H1 (cell line): ENCODE measurements around the gene MAP4. TPM values are rescaled to one million over a fixed set of nuclear protein-coding genes. Genes with fewer than 3 reads are reported as not detected.

Experiments
- CTCF ChIA-PET: fragments of 300-600 bp; sonication (Branson Sonifier 250); formaldehyde crosslinking; loops from one replicate; lab custom pipeline; 2021; ENCODE audit not compliant: partially characterized antibody; lab: Charles Lee
- POLR2A ChIA-PET: fragments of 300-600 bp; sonication (Branson Sonifier 250); formaldehyde crosslinking; loops from one replicate; lab custom pipeline; 2021; ENCODE audit warnings: inconsistent platforms; ENCODE audit not compliant: partially characterized antibody; lab: Charles Lee
- DNase-seq, 2 experiments: peaks; one replicate each; pipeline versions ENCODE4 v3.0.0 to v3.0.0-alpha.2; 2010 to 2022; ENCODE audit warnings: low spot score in 2 of 2, low read depth in 1 of 2, mixed read lengths in 1 of 2
- FAIRE-seq: peaks from 2 replicates; lab custom pipeline; 2011; peaks lifted over from hg19 to GRCh38; lab: Jason Lieb, UNC
- H2AFZ ChIP-seq: 2 replicates; pipeline ENCODE4 v1.8.1; 2012; ENCODE audit warnings: low read length, inconsistent platforms
- H2AK5ac ChIP-seq: 2 replicates; pipeline ENCODE4 v1.6.1; 2013; ENCODE audit warnings: low read depth, low read length
- H2BK120ac ChIP-seq: replicated peaks from 2 replicates; pipeline ENCODE3; 2013; ENCODE audit warnings: low read depth, low read length, inconsistent platforms
- H2BK12ac ChIP-seq: 2 replicates; pipeline ENCODE4 v1.6.1; 2013; ENCODE audit warnings: low read depth, low read length
- H2BK15ac ChIP-seq: 2 replicates; pipeline ENCODE4 v1.6.1; 2013; ENCODE audit warnings: low read length
- H2BK20ac ChIP-seq: 2 replicates; pipeline ENCODE4 v1.6.1; 2013; ENCODE audit warnings: low read length
- H2BK5ac ChIP-seq: 2 replicates; pipeline ENCODE4 v1.6.1; 2013; ENCODE audit warnings: low read depth, low read length
- H3K14ac ChIP-seq: 2 replicates; pipeline ENCODE4 v1.6.1; 2013; ENCODE audit warnings: inconsistent platforms; ENCODE audit not compliant: insufficient read length
- H3K18ac ChIP-seq: 2 replicates; pipeline ENCODE4 v1.6.1; 2013; ENCODE audit warnings: low read length; ENCODE audit errors: extremely low read depth
- H3K23ac ChIP-seq: 2 replicates; pipeline ENCODE4 v1.6.1; 2013; ENCODE audit warnings: inconsistent platforms; ENCODE audit not compliant: insufficient read length
- H3K23me2 ChIP-seq: 2 replicates; pipeline ENCODE4 v1.6.1; 2013; ENCODE audit warnings: low read depth, low read length
- H3K27ac ChIP-seq: 2 replicates; pipeline ENCODE4 v1.6.1; 2011; ENCODE audit warnings: low read depth, low read length, inconsistent platforms
- H3K27me3 ChIP-seq, 4 experiments: replicated peaks in 1 of 4; 1 replicate in 1 of 4; 2 replicates in 3 of 4; pipeline versions ENCODE4 v1.6.1 to v1.8.1; 2011 to 2013; ENCODE audit warnings: low read length in 3 of 4, mild to moderate bottlenecking in 3 of 4, inconsistent platforms in 2 of 4, mixed read lengths in 2 of 4, moderate library complexity in 1 of 4; ENCODE audit not compliant: control insufficient read depth in 3 of 4, insufficient read depth in 3 of 4; ENCODE audit errors: extremely low read depth in 1 of 4
- H3K36me3 ChIP-seq, 4 experiments: 2 replicates each; pipeline versions ENCODE4 v1.6.1 to v1.8.1; 2011 to 2013; ENCODE audit warnings: mild to moderate bottlenecking in 4 of 4, low read length in 3 of 4, moderate library complexity in 2 of 4, control low read depth in 1 of 4, inconsistent platforms in 1 of 4; ENCODE audit not compliant: insufficient read depth in 4 of 4, control insufficient read depth in 2 of 4
- H3K4ac ChIP-seq: replicated peaks from 2 replicates; pipeline ENCODE3; 2013; ENCODE audit warnings: low read length, low read depth, mixed read lengths, inconsistent platforms; ENCODE audit not compliant: insufficient read length
- H3K4me1 ChIP-seq, 4 experiments: replicated peaks in 1 of 4; 1 replicate in 1 of 4; 2 replicates in 3 of 4; pipeline versions ENCODE4 v1.6.1 to v1.8.1; 2011 to 2013; ENCODE audit warnings: low read length in 3 of 4, inconsistent platforms in 2 of 4, mixed read lengths in 1 of 4; ENCODE audit not compliant: insufficient read depth in 4 of 4, control insufficient read depth in 3 of 4
- H3K4me2 ChIP-seq, 2 experiments: 2 replicates each; pipeline versions ENCODE4 v1.6.1 to v1.8.1; 2011 to 2013; ENCODE audit warnings: low read depth in 2 of 2, low read length in 2 of 2, control low read depth in 1 of 2, inconsistent platforms in 1 of 2, mild to moderate bottlenecking in 1 of 2; ENCODE audit not compliant: insufficient read depth in 1 of 2
- H3K4me3 ChIP-seq, 4 experiments: fragments of 200-600, 300-600 bp in 1 of 4; sonication (generic), shearing (Covaris generic), sonication (Bioruptor Twin) in 1 of 4; 2 replicates each; pipeline versions ENCODE4 v1.5.1 to v1.8.1; 2011 to 2016; ENCODE audit warnings: low read length in 4 of 4, low read depth in 3 of 4, control low read depth in 2 of 4, inconsistent platforms in 2 of 4, mild to moderate bottlenecking in 2 of 4, mixed read lengths in 1 of 4, moderate library complexity in 1 of 4; ENCODE audit not compliant: insufficient read depth in 2 of 4; ENCODE audit errors: extremely low read depth in 1 of 4
- H3K56ac ChIP-seq: replicated peaks from 2 replicates; pipeline ENCODE3; 2013; ENCODE audit warnings: low read depth, mild to moderate bottlenecking, mixed read lengths, low read length, inconsistent platforms; ENCODE audit not compliant: insufficient read length
- H3K79me1 ChIP-seq: 2 replicates; pipeline ENCODE4 v1.6.1; 2013; ENCODE audit warnings: low read depth, low read length, control low read depth
- H3K79me2 ChIP-seq, 2 experiments: 2 replicates each; pipeline versions ENCODE4 v1.6.1 to v1.8.1; 2012 to 2013; ENCODE audit warnings: low read length in 2 of 2, mild to moderate bottlenecking in 2 of 2, inconsistent platforms in 1 of 2; ENCODE audit not compliant: insufficient read depth in 2 of 2, control insufficient read depth in 1 of 2
- H3K9ac ChIP-seq, 4 experiments: replicated peaks in 1 of 4; 1 replicate in 1 of 4; 2 replicates in 3 of 4; pipeline versions ENCODE4 v1.6.1 to v1.8.1; 2011 to 2013; ENCODE audit warnings: low read depth in 3 of 4, low read length in 3 of 4, control low read depth in 2 of 4, mild to moderate bottlenecking in 2 of 4, moderate library complexity in 2 of 4, inconsistent platforms in 1 of 4; ENCODE audit errors: extremely low read depth in 1 of 4
- H3K9me3 ChIP-seq, 2 experiments: 2 replicates each; pipeline versions ENCODE4 v1.6.1 to v1.8.1; 2012 to 2013; ENCODE audit warnings: mild to moderate bottlenecking in 2 of 2, moderate library complexity in 2 of 2, control low read depth in 1 of 2, inconsistent platforms in 1 of 2, low read depth in 1 of 2, low read length in 1 of 2, mixed read lengths in 1 of 2; ENCODE audit not compliant: insufficient read depth in 2 of 2
- H4K20me1 ChIP-seq, 2 experiments: replicated peaks in 1 of 2; 2 replicates each; pipeline versions ENCODE3 to v1.8.1; 2011 to 2013; ENCODE audit warnings: inconsistent platforms in 2 of 2, low read length in 2 of 2, mild to moderate bottlenecking in 1 of 2; ENCODE audit not compliant: insufficient read depth in 2 of 2, control insufficient read depth in 1 of 2
- H4K5ac ChIP-seq: 2 replicates; pipeline ENCODE4 v1.6.1; 2013; ENCODE audit warnings: low read length, low read depth, mixed read lengths, inconsistent platforms; ENCODE audit not compliant: insufficient read length
- H4K8ac ChIP-seq: 2 replicates; pipeline ENCODE4 v1.8.0; 2013; ENCODE audit warnings: mild to moderate bottlenecking, moderate library complexity, low read length, inconsistent platforms; ENCODE audit not compliant: insufficient read depth; ENCODE audit errors: extremely low read depth
- H4K91ac ChIP-seq: replicated peaks from 2 replicates; pipeline ENCODE3; 2013; ENCODE audit warnings: low read length, mixed read lengths, inconsistent platforms; ENCODE audit not compliant: insufficient read length
- CHD1 ChIP-seq: IDR thresholded peaks from 2 replicates; pipeline ENCODE4 v1.6.1; 2012; ENCODE audit warnings: low read depth, low read length, improper control_type of control experiment
- CREB1 ChIP-seq: IDR thresholded peaks from 2 replicates; pipeline ENCODE4 v1.6.1; 2012; ENCODE audit warnings: inconsistent platforms
- CTBP2 ChIP-seq: IDR thresholded peaks from 2 replicates; pipeline ENCODE4 v1.7.0; 2011; ENCODE audit warnings: borderline replicate concordance, mild to moderate bottlenecking, moderate library complexity, mixed read lengths, low read length; ENCODE audit not compliant: insufficient read depth, insufficient read length
- EGR1 ChIP-seq: IDR thresholded peaks from 2 replicates; pipeline ENCODE4 v1.6.1; 2011; ENCODE audit warnings: low read depth, low read length, borderline replicate concordance
- FOSL1 ChIP-seq: IDR thresholded peaks from 2 replicates; pipeline ENCODE4 v1.6.1; 2011; ENCODE audit warnings: mild to moderate bottlenecking, low read depth, low read length, moderate library complexity; ENCODE audit not compliant: insufficient read depth
- JUND ChIP-seq: IDR thresholded peaks from 2 replicates; pipeline ENCODE4 v1.6.1; 2011; ENCODE audit warnings: mild to moderate bottlenecking, improper control_type of control experiment, low read length
- POLR2A ChIP-seq, 2 experiments: IDR thresholded peaks; 1 replicate in 1 of 2; 2 replicates in 1 of 2; pipeline ENCODE4 v1.6.1; 2011; ENCODE audit warnings: low read depth in 2 of 2, low read length in 2 of 2, mild to moderate bottlenecking in 2 of 2; ENCODE audit errors: control extremely low read depth in 1 of 2
- POU5F1 ChIP-seq: IDR thresholded peaks from 2 replicates; pipeline ENCODE4 v1.6.1; 2011; ENCODE audit warnings: low read depth, mild to moderate bottlenecking, low read length, moderate library complexity
- SIRT6 ChIP-seq: IDR thresholded peaks from one replicate; pipeline ENCODE4 v1.7.1; 2012; ENCODE audit warnings: low read length, inconsistent platforms
- WGBS, 2 experiments: shearing (Covaris generic) in 1 of 2; methylation state at CpG; one replicate each; pipeline versions ENCODE4 v1.1.6 to v1.1.7; 2013 to 2015; ENCODE audit warnings: low lambda C conversion rate in 2 of 2, mixed read lengths in 2 of 2, inconsistent platforms in 1 of 2, low coverage in 1 of 2, missing lambda C conversion rate in 1 of 2; ENCODE audit not compliant: insufficient replicate concordance in 2 of 2, insufficient coverage in 1 of 2, insufficient read length in 1 of 2; ENCODE audit errors: extremely low coverage in 1 of 2, missing lambda C conversion rate in 1 of 2; 5-methylcytosine and 5-hydroxymethylcytosine counted together
- polyA plus RNA-seq, 7 experiments: library from polyadenylated mRNA; depleted of rRNA in 3 of 7; stranded (reverse) in 5 of 7; unstranded in 2 of 7; fragments of >200 nt in 5 of 7; fragments of 200-250 nt in 2 of 7; gene quantifications; 1 replicate in 5 of 7; 2 replicates in 1 of 7; 4 replicates in 1 of 7; pipeline versions ENCODE4 v1.2.1 to v1.2.3, GENCODE V29; 2011 to 2013; ENCODE audit warnings: missing spikeins in 2 of 7, mixed read lengths in 2 of 7
- total RNA-seq: library from RNA; stranded (reverse); fragmentation: NEBNext Ultra II Directional; extraction: Animal tissue kit (Norgen Biotek cat#: 25700); gene quantifications from 2 replicates; pipeline ENCODE4 v1.2.1, GENCODE V29; 2021
- TF ChIP-seq, protein P1 (sequence below), 3 experiments: IDR thresholded peaks; 1 replicate in 2 of 3; 2 replicates in 1 of 3; pipeline versions ENCODE4 v1.5.1 to v1.6.1; 2011; ENCODE audit warnings: low read length in 3 of 3, mild to moderate bottlenecking in 3 of 3, inconsistent platforms in 2 of 3, low read depth in 1 of 3, moderate library complexity in 1 of 3; ENCODE audit not compliant: insufficient read depth in 1 of 3; ENCODE audit errors: control extremely low read depth in 1 of 3

Gene MAP4
- total and polyA plus RNA-seq, 2 of the 8 experiments (the other 6 are each of a cell fraction or from before 2014, with no cell fraction given), result 67.0 to 179 TPM

DNA sequence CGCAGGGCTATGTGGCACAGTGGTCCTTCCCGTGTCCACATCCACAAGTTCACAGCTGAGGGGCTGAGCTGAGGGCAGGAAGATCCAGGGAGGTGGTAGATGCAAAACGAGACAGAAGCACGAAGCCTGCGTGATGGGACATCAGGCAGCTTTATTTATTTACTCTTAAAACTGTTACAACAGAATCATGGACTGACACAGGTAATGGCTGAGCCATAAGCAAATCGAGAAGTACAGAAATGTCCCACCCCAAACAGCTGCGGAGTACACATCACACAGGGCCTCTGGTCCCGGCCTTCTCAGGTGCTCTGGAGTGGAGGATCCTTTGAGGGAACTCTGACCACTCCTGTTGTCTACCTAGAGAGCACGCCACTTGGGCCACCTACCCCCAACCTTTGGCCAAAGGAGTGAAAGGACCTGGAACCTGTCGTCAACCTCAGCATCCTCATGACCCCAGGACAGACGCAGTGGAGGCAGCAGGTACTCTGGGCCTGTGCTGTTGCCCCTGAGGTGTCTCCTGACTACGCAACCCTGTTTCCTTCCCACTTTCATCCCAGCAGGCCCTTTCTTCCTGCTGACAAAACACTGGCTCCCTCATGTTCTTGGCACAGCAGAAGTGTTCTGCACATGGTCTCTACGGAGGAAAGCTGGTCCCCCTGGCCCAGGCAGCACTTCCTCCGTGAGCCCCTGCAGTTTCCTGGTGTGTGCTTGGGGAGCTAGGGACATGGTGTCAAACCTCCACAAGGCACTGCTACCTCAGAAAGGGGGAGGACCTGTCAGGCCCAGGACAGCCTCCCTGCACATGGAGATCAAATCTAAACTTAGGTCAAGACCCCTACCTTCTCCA lies 165.4 kb downstream of the MAP4 start:
- Histone ChIP-seq H3K9me3 (no peaks in the 10 kb centered on the region), H3K79me2 (no peaks in the 10 kb centered on the region), H3K23ac (no peak overlapping the region), H4K5ac (no peak overlapping the region), H4K8ac (no peak overlapping the region; the same call in 1 of the 2 replicates), H4K20me1 (peaks cover 18 to 33% of the 10 kb centered on the region in 2 experiments), H2BK15ac (no peak overlapping the region), H3K4me1 (no peaks in the 10 kb centered on the region), H3K4ac (no peak overlapping the region), H3K56ac (no peak overlapping the region), H3K18ac (no peak overlapping the region), H3K27ac (no peak overlapping the region), H3K4me2 (no peak overlapping the region), H3K14ac (no peak overlapping the region), H3K79me1 (peaks cover 5% of the 10 kb centered on the region), H4K91ac (no peak overlapping the region), H3K36me3 (peaks cover 38 to 73% (median 60%) of the 10 kb centered on the region in 4 experiments), H2AFZ (no peak overlapping the region), H3K4me3 (no peak overlapping the region), H2BK5ac (no peak overlapping the region; the same call in 1 of the 2 replicates), H3K23me2 (no peaks in the 10 kb centered on the region), H3K27me3 (no peaks in the 10 kb centered on the region), H2BK12ac (no peak overlapping the region), H3K9ac (no peak overlapping the region), H2BK20ac (no peak overlapping the region), H2AK5ac (no peak overlapping the region), H2BK120ac (no peak overlapping the region)
- FAIRE-seq, result no peak
- peak in 1 of 2 experiments; percentile 46 for DNase-seq
- 94% methylated on average over 14 of the region's 14 CpGs; no CpG with 5 or more reads in 1 of the 2 experiments for WGBS, 2 experiments
- ChIA-PET CTCF (interaction anchor here (0.7 to 4.2 kb wide), 16 partner anchors 12 to 428 kb away, joined by 3 to 59 read pairs (median 6); no protein-coding TSS in a partner anchor), POLR2A (interaction anchor here (0.8 to 4.1 kb wide), 13 partner anchors 9 to 337 kb away, joined by 3 to 31 read pairs (median 4); partner anchors contain the start of gene CDC25A)
- TF ChIP-seq FOSL1 (no peak), CHD1 (no peak), EGR1 (no peak), CREB1 (0 out of 2 replicates have a peak, but pooled peaks have one; percentile 9), POU5F1 (no peak), SIRT6 (no peak), POLR2A (IDR thresholded peaks at IDR 0.05; ENCODE audit: control extremely low read depth in 1 of 2, low read depth in 2 of 2, low read length in 2 of 2) (peak in 1 of 2 experiments; percentile 67; a peak in 2 of 3 replicates), CTBP2 (no peak), JUND (no peak)
- TF ChIP-seq, protein P1, sequence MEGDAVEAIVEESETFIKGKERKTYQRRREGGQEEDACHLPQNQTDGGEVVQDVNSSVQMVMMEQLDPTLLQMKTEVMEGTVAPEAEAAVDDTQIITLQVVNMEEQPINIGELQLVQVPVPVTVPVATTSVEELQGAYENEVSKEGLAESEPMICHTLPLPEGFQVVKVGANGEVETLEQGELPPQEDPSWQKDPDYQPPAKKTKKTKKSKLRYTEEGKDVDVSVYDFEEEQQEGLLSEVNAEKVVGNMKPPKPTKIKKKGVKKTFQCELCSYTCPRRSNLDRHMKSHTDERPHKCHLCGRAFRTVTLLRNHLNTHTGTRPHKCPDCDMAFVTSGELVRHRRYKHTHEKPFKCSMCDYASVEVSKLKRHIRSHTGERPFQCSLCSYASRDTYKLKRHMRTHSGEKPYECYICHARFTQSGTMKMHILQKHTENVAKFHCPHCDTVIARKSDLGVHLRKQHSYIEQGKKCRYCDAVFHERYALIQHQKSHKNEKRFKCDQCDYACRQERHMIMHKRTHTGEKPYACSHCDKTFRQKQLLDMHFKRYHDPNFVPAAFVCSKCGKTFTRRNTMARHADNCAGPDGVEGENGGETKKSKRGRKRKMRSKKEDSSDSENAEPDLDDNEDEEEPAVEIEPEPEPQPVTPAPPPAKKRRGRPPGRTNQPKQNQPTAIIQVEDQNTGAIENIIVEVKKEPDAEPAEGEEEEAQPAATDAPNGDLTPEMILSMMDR (IDR thresholded peaks at IDR 0.05; ENCODE audit: control extremely low read depth in 1 of 3, insufficient read depth in 1 of 3, low read depth in 1 of 3, low read length in 3 of 3), result no peak
